Activated CD4-positive, alpha-beta memory T cell treated with anti-CD3 and anti-CD28 coated beads, Interleukin-2, amount 10 ng/mL, durations not matched to agents 7 days and 5 days (primary cell): ENCODE data around the gene NF2. TPM values are rescaled to one million over a fixed set of nuclear protein-coding genes. Genes with fewer than 3 reads are reported as not detected.

Experiments used
- CTCF ChIA-PET: fragments of 350-600 bp; sonication (Branson Sonifier 250); formaldehyde crosslinking; loops from one replicate; lab custom pipeline; 2021; ENCODE audit warnings: antibody characterized with exemption, inconsistent platforms; lab: Charles Lee
- POLR2A ChIA-PET: fragments of 350-600 bp; sonication (Branson Sonifier 250); formaldehyde crosslinking; loops from one replicate; lab custom pipeline; 2021; ENCODE audit warnings: antibody characterized with exemption; lab: Charles Lee
- DNase-seq: peaks from one replicate; pipeline ENCODE4 v3.0.0-alpha.2; 2020
- H3K27ac Mint-ChIP-seq: one replicate; pipeline ENCODE4 v1.8.0; 2021; ENCODE audit warnings: mild to moderate bottlenecking, mixed read lengths
- H3K27me3 Mint-ChIP-seq: one replicate; pipeline ENCODE4 v1.8.0; 2021; ENCODE audit warnings: mixed read lengths
- H3K36me3 Mint-ChIP-seq: one replicate; pipeline ENCODE4 v1.8.0; 2021; ENCODE audit warnings: low read depth, mixed read lengths
- H3K4me1 Mint-ChIP-seq: one replicate; pipeline ENCODE4 v1.8.0; 2021; ENCODE audit warnings: mixed read lengths
- H3K4me3 Mint-ChIP-seq: one replicate; pipeline ENCODE4 v1.8.0; 2021; ENCODE audit warnings: mild to moderate bottlenecking, mixed read lengths
- H3K9me3 Mint-ChIP-seq: one replicate; pipeline ENCODE4 v1.8.0; 2021; ENCODE audit warnings: mixed read lengths
- total RNA-seq, 2 experiments: library from RNA; stranded (reverse); gene quantifications; one replicate each; pipeline ENCODE4 v1.2.3, GENCODE V29; 2021

The NF2 gene
- total RNA-seq, 2 experiments from 2014 or later = 58.2 to 60.1 TPM

DNA sequence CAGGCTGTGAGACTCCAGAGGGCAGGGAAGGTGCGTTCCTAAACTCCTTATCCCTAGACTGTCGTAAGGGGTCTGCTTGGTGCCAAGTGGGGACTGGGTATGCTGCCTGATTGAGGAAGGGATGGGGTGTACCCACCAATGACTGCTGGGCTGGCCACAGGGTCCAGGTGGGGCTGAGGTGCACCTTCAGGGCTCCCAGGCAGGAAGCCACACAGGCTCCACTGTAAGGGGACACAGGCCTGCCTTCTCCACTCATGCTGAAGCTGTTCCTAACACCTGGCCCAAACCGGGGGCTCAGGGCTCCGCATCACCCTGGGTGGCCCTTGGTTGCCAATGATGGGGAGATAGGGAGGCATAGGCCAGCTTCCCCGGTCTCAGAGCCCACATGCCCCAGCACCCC, 136.8 kb downstream of the NF2 start:
- ChIA-PET CTCF (no interaction called here), POLR2A (no interaction called here)
- H3K4me3 Mint-ChIP-seq = no peak overlapping the region

DNA sequence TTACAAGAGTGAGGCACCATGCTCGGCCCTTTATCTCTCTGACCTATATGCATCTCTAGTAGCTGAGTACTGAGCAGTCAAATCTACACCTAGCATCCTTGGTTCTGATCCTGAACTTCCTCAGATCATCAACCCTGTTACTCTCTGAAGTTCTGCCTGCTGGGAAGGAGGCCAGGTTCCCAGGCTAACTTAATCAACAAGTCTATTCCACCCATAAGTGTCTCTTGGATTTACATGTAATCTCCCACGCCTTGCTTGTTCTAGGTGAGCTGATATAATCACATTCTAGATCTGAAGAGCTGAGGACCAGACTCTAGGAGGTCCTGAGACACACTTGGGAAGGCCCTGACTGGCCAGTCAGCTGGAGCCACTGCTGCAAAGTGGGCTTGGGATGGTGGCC, 138.5 kb downstream of the NF2 start:
- no peak overlapping the region for H3K4me3 Mint-ChIP-seq
- ChIA-PET POLR2A (interaction anchor here (0.9 to 1.1 kb wide), 3 partner anchors 9 to 25 kb away, joined by 3 read pairs; partner anchors contain the start of gene ZMAT5), CTCF (no interaction called here)
- no peaks in the 10 kb centered on the region for H3K4me1 Mint-ChIP-seq
- H3K9me3 Mint-ChIP-seq = no peaks in the 10 kb centered on the region
- no peak for DNase-seq
- no peaks in the 10 kb centered on the region for H3K27me3 Mint-ChIP-seq
- H3K27ac Mint-ChIP-seq = no peak overlapping the region
- peaks cover 8% of the 10 kb centered on the region for H3K36me3 Mint-ChIP-seq

More for the DNA sequence above, 136.8 kb downstream of the NF2 start:
- H3K4me1 Mint-ChIP-seq = no peaks in the 10 kb centered on the region
- no peaks in the 10 kb centered on the region for H3K9me3 Mint-ChIP-seq
- no peaks in the 10 kb centered on the region for H3K27me3 Mint-ChIP-seq
- H3K36me3 Mint-ChIP-seq = no peaks in the 10 kb centered on the region
- no peak overlapping the region for H3K27ac Mint-ChIP-seq
- no peak for DNase-seq

DNA sequence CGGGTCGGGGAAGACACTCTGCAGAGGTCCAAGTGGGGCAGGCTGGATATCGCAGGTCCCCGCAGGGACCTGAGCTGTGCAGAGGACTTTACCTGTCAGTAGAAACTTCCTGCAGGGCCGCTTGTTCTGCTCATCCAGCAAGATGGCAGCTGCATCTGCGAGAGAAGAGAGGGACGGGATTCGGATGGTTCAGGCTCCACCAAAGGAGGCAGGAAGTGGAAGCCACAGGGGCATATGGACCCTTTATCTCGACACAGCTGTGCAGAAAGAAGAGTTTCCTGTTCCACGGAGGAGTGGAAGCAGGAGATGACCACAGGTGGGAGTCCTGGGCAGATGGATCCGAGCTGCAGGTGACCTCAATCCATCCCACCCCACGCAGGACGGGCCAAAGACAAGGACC, 138.9 kb downstream of the NF2 start:
- Mint-ChIP-seq H3K27me3 (no peaks in the 10 kb centered on the region), H3K27ac (no peak overlapping the region), H3K4me1 (no peaks in the 10 kb centered on the region), H3K9me3 (no peaks in the 10 kb centered on the region), H3K4me3 (no peak overlapping the region), H3K36me3 (peaks cover 8% of the 10 kb centered on the region)
- CTCF ChIA-PET = no interaction called here
- POLR2A ChIA-PET = interaction anchor here (0.9 to 1.1 kb wide), 3 partner anchors 9 to 24 kb away, joined by 3 read pairs; partner anchors contain the start of gene ZMAT5
- no peak for DNase-seq

DNA sequence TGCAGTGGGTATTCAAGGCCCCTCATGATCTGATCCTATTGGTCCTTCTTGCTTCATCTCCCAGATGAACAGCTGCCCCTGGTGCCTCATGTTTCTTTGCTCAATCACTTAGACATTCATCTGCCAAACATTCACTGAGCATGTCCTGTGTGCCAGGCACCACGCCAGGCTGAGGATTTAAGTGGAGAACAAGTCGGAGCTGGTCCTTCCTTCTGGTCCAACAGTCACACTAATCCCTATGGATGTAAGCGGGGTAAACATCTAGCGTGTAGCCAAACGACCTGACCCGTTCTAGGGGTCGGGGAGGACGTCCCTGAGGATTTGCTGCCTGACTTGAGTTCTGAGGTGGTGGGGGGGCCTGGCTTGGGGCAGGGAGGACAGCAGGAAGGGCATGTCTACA, 141.5 kb downstream of the NF2 start:
- Mint-ChIP-seq H3K27me3 (no peaks in the 10 kb centered on the region), H3K36me3 (peaks cover 8% of the 10 kb centered on the region), H3K4me1 (peaks cover 3% of the 10 kb centered on the region), H3K27ac (no peak overlapping the region), H3K4me3 (no peak overlapping the region), H3K9me3 (no peaks in the 10 kb centered on the region)
- no peak for DNase-seq
- POLR2A ChIA-PET = interaction anchor here (2.2 kb wide), 1 partner anchor 22 kb away, joined by 5 read pairs; the partner anchor contains the start of genes UQCR10 and ZMAT5
- CTCF ChIA-PET = no interaction called here

DNA sequence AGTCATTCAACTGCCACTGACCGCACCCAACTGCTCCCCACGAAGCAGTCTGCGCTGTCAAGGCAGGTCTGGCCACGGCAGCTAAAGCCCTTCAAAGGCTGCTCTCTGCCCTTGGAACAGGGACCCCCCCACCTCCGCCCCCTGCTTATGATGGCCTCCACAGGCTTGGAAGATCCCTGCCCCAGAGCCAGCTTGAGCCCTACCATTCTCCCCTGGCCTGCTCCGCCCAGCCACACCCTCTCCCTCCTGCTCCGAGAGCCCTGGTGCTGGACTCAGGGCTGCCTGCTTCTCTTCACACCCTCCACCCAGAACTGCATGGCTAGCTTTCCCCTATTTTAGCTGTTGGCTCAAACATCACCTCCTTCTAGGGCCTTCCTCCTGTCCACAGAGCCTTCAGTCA, 144.4 kb downstream of the NF2 start:
- Mint-ChIP-seq H3K27me3 (no peaks in the 10 kb centered on the region), H3K4me1 (peaks cover 24% of the 10 kb centered on the region), H3K9me3 (no peaks in the 10 kb centered on the region)

More for the DNA sequence above, 144.4 kb downstream of the NF2 start:
- Mint-ChIP-seq H3K36me3 (peaks cover 11% of the 10 kb centered on the region), H3K4me3 (no peak overlapping the region), H3K27ac (no peak overlapping the region)
- CTCF ChIA-PET = no interaction called here
- no peak for DNase-seq
- POLR2A ChIA-PET = no interaction called here

Other genes starting within 250 kb of the NF2 start
- gene AP1B1, start 215.1 kb upstream of the NF2 start, total RNA-seq = 10 to 100 TPM; 70.2 to 71.4 TPM
- not detected for gene RFPL1, start 165.1 kb upstream of the NF2 start, total RNA-seq
- gene NEFH, start 123.4 kb upstream of the NF2 start, total RNA-seq = 1 to 10 TPM; 2.7 to 2.9 TPM
- 10 to 100 TPM; 41.6 to 56.2 TPM for gene THOC5, start 49.9 kb upstream of the NF2 start, total RNA-seq
- gene NIPSNAP1, start 22.5 kb upstream of the NF2 start, total RNA-seq = 10 to 100 TPM; 38.2 to 40.5 TPM
- under 1 TPM; 0.08 to 0.13 TPM for gene CABP7, start 116.4 kb downstream of the NF2 start, total RNA-seq
- gene ZMAT5, start 163.4 kb downstream of the NF2 start, total RNA-seq = 10 to 100 TPM; 23.1 to 26.4 TPM
- 10 to 100 TPM; 86.4 to 89.5 TPM for gene UQCR10, start 163.7 kb downstream of the NF2 start, total RNA-seq
- 10 to 100 TPM; 76.5 to 81.0 TPM for gene ASCC2, start 234.6 kb downstream of the NF2 start, total RNA-seq